DND-41 (cell line): ENCODE results near the gene UFSP2.

Source experiments
- EZH2 ChIP-seq: IDR thresholded peaks from 3 replicates; pipeline ENCODE4 v1.6.1; 2012; ENCODE audit warnings: borderline replicate concordance, low read depth, mild to moderate bottlenecking, moderate library complexity, low read length, inconsistent platforms; ENCODE audit not compliant: severe bottlenecking
- TF ChIP-seq, protein P1 (sequence below): IDR thresholded peaks from 2 replicates; pipeline ENCODE4 v1.5.1; 2012; ENCODE audit warnings: borderline replicate concordance, low read length, moderate library complexity, mild to moderate bottlenecking; ENCODE audit not compliant: poor library complexity, severe bottlenecking; ENCODE audit errors: extremely low read depth

DNA sequence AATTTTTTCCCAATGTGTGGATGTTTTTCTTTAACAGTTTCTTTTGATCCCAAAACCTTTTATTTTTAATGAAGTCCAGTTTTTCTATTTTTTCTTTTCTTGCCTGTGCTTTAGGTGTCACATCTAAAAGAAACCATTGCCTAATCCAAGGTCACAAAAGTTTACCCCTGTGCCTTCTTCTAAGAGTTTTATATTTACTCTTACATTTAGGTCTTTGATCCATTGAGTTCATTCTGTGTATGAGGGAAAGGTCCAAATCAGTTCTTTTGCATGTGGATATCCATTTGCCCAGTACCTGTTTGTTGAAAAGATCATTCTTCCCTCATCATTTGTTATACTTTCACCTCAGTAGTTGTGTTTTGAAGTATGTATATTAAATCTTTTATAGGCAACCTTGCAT is 43.0 kb downstream of the UFSP2 start:
- TF ChIP-seq, protein P1, sequence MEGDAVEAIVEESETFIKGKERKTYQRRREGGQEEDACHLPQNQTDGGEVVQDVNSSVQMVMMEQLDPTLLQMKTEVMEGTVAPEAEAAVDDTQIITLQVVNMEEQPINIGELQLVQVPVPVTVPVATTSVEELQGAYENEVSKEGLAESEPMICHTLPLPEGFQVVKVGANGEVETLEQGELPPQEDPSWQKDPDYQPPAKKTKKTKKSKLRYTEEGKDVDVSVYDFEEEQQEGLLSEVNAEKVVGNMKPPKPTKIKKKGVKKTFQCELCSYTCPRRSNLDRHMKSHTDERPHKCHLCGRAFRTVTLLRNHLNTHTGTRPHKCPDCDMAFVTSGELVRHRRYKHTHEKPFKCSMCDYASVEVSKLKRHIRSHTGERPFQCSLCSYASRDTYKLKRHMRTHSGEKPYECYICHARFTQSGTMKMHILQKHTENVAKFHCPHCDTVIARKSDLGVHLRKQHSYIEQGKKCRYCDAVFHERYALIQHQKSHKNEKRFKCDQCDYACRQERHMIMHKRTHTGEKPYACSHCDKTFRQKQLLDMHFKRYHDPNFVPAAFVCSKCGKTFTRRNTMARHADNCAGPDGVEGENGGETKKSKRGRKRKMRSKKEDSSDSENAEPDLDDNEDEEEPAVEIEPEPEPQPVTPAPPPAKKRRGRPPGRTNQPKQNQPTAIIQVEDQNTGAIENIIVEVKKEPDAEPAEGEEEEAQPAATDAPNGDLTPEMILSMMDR, result no peak
- no peak for TF ChIP-seq EZH2
